Breast epithelium (tissue), 4 donors: Measurements from ENCODE around the gene RGS3. TPM values are rescaled to one million over a fixed set of nuclear protein-coding genes. Genes with fewer than 3 reads are reported as not detected.

ENCODE experiments used
- DNase-seq, 2 donors: peaks; one replicate each; pipeline ENCODE4 v3.0.0-alpha.2; 2019; ENCODE audit warnings: low spot score in 2 of 2
- H3K27ac ChIP-seq, 2 donors: fragments of 200-600 bp; sonication (generic) in 1 of 2; one replicate each; pipeline ENCODE4 v1.5.1; 2016 to 2019; ENCODE audit warnings: mild to moderate bottlenecking in 1 of 2
- H3K27me3 ChIP-seq, 2 donors: fragments of 200-600 bp; sonication (generic) in 1 of 2; one replicate each; pipeline versions ENCODE4 v1.5.1 to v1.6.0; 2017 to 2019; ENCODE audit warnings: control low read depth in 1 of 2, mild to moderate bottlenecking in 1 of 2
- H3K36me3 ChIP-seq: fragments of 200-600 bp; one replicate; pipeline ENCODE4 v1.5.1; 2019
- H3K4me1 ChIP-seq, 2 donors: fragments of 200-600 bp; sonication (generic); one replicate each; pipeline ENCODE4 v1.5.1; 2016 to 2019; ENCODE audit warnings: control low read depth in 1 of 2
- H3K4me3 ChIP-seq, 3 donors: fragments of 200-600 bp; sonication (generic); 1 replicate in 2 of 3; 2 replicates in 1 of 3; pipeline ENCODE4 v1.5.1; 2016 to 2019; ENCODE audit warnings: mild to moderate bottlenecking in 3 of 3, moderate library complexity in 2 of 3
- H3K9me3 ChIP-seq, 2 donors: fragments of 200-600 bp; sonication (generic) in 1 of 2; one replicate each; pipeline ENCODE4 v1.5.1; 2016 to 2019; ENCODE audit warnings: control low read depth in 1 of 2
- CTCF ChIP-seq, 3 donors: fragments of 450-650 bp; IDR thresholded peaks; one replicate each; pipeline ENCODE4 v1.5.1; 2016 to 2017; ENCODE audit warnings: antibody characterized with exemption in 3 of 3, mild to moderate bottlenecking in 3 of 3, moderate library complexity in 3 of 3
- POLR2A ChIP-seq: fragments of 450-650 bp; IDR thresholded peaks from one replicate; pipeline ENCODE4 v1.6.1; 2016; ENCODE audit warnings: antibody characterized with exemption, mild to moderate bottlenecking, moderate library complexity
- POLR2AphosphoS5 ChIP-seq, 3 donors: sonication (generic); formaldehyde crosslinking; IDR thresholded peaks; one replicate each; pipeline ENCODE4 v1.6.1; 2017; ENCODE audit warnings: antibody characterized with exemption in 3 of 3
- intact Hi-C: fragments of 100-400 bp; cut with DNase I; formaldehyde crosslinking; loops from one replicate; pipeline ENCODE4 v1.15.1; 2023; ENCODE audit warnings: low total_unique reads
- total RNA-seq, 3 donors: library from RNA; depleted of rRNA; stranded (reverse); fragments of >200 nt; gene quantifications; one replicate each; pipeline ENCODE4 v1.1.0, GENCODE V29; 2016

The RGS3 gene
- total RNA-seq, 3 donors from 2014 or later = 31.7 to 49.0 (median 35.4) TPM

DNA sequence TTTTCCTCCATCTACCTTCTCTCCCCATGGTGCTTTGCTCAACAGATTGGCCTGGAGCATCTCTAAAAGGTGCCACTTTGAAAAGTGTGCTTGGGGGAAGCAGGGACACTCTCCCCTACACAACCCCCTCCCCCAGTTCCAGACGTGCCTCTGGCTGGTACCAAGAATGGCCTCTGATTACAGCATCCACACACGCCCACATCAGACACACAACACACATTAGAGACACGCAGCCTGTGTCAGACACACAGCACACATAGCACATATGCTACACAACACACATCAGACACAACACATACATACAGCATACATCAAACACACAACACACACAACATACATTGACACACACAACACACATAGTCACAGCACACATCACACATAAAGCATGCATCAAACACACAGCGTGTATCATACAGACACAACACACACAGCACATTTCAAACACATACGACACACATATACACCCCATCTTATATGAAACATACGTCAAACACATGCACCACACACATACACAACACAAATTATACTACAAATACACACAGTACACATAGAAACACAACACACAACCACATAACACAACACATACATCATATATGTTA is 150.4 kb downstream of the RGS3 start:
- no peak for DNase-seq
- Histone ChIP-seq H3K9me3 (no peaks in the 10 kb centered on the region), H3K36me3 (no peaks in the 10 kb centered on the region), H3K27me3 (no peaks in the 10 kb centered on the region), H3K4me3 (no peak overlapping the region), H3K27ac (peak overlapping the region; percentile 88 to 93), H3K4me1 (peaks cover 6 to 16% of the 10 kb centered on the region in 2 donors)
- intact Hi-C loops = no loop called here
- TF ChIP-seq POLR2A (no peak), POLR2AphosphoS5 (IDR thresholded peaks at IDR 0.05) (no peak), CTCF (IDR thresholded peaks at IDR 0.05) (no peak)

- peak overlapping the region; percentile 88 to 93 for H3K27ac ChIP-seq
Measured at GRCh38 chr9:113614843-113615648, 151.5 kb downstream of the RGS3 start.

GRCh38 chr9:113616116-113616515 is 152.6 kb downstream of the RGS3 start:
- TF ChIP-seq POLR2AphosphoS5 (IDR thresholded peaks at IDR 0.05) = no peak
- TF ChIP-seq CTCF (IDR thresholded peaks at IDR 0.05) = no peak
- no peak for TF ChIP-seq POLR2A
- no peaks in the 10 kb centered on the region for H3K36me3 ChIP-seq
- H3K9me3 ChIP-seq = no peaks in the 10 kb centered on the region
- H3K27me3 ChIP-seq = no peaks in the 10 kb centered on the region
- H3K4me3 ChIP-seq = no peak overlapping the region
- intact Hi-C loops = no loop called here
- H3K4me1 ChIP-seq = peaks cover 10 to 27% of the 10 kb centered on the region in 2 donors
- H3K27ac ChIP-seq = peak overlapping the region; percentile 88 to 93
- DNase-seq = no peak

More at GRCh38 chr9:113614843-113615648, 151.5 kb downstream of the RGS3 start:
- Histone ChIP-seq H3K36me3 (no peaks in the 10 kb centered on the region), H3K27me3 (no peaks in the 10 kb centered on the region), H3K4me1 (peaks cover 4 to 16% of the 10 kb centered on the region in 2 donors), H3K9me3 (no peaks in the 10 kb centered on the region), H3K4me3 (peak overlapping the region in 1 of 3 donors; percentile 48)
- intact Hi-C loops = no loop called here
- peak in 1 of 2 donors; percentile 70 for DNase-seq
- no peak for TF ChIP-seq POLR2AphosphoS5 (IDR thresholded peaks at IDR 0.05)
- TF ChIP-seq CTCF (IDR thresholded peaks at IDR 0.05) = no peak
- no peak for TF ChIP-seq POLR2A

DNA sequence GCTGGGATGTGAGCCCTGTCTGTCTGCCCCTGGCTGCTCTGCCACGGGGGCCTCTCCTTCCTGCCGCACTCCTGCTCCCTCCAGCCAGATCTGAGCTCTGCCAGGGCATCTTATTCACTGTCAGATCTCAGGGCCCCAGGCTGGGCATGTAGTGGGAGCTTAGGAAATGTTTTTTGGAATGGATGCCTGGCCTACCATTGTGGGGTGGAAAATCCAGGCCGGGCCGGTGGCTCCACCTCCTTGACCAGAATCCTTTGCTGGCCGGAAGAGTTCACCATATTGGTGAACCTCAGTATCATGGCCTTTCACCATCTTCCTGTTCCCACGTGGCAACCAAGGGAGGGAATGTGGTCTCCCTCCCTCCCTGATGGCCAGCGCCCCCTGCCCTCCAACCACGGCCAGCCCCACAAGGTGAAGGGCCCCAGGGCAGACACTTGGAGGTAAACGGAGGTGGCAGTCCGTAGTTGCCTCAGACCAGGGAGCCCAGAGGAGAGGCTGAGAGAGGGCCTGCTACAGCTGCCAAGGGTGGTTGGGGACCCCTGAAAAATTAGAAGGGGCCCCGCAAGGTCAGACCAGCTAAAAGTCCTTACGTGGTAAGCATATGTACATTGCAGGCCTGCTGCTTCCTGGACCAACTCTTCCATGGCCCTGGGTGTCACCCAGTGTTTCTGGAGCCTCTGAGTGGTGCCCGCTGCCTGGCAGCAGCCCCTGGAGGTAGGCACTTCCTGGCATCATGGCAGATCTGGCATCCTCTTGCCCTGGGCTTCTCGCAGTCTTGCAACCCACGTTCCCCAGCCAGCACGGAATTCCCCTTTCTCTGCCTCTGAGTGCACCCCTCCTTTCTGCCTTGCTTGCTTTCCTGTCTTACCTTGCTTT is 153.3 kb downstream of the RGS3 start:
- no peak for TF ChIP-seq POLR2AphosphoS5 (IDR thresholded peaks at IDR 0.05)
- no peak for TF ChIP-seq POLR2A
- TF ChIP-seq CTCF (IDR thresholded peaks at IDR 0.05) = no peak
- Histone ChIP-seq H3K27ac (peak overlapping the region; percentile 88 to 93), H3K4me3 (no peak overlapping the region), H3K27me3 (no peaks in the 10 kb centered on the region), H3K4me1 (peaks cover 12 to 31% of the 10 kb centered on the region in 2 donors), H3K36me3 (no peaks in the 10 kb centered on the region), H3K9me3 (no peaks in the 10 kb centered on the region)
- no peak for DNase-seq
- intact Hi-C loops = no loop called here
